Measurements from ENCODE around the gene BRD1.

Gene BRD1

GRCh38 chr22:49800408-49801238 lies 27.1 kb downstream of the BRD1 start:
- no peak for DNase-seq

DNA sequence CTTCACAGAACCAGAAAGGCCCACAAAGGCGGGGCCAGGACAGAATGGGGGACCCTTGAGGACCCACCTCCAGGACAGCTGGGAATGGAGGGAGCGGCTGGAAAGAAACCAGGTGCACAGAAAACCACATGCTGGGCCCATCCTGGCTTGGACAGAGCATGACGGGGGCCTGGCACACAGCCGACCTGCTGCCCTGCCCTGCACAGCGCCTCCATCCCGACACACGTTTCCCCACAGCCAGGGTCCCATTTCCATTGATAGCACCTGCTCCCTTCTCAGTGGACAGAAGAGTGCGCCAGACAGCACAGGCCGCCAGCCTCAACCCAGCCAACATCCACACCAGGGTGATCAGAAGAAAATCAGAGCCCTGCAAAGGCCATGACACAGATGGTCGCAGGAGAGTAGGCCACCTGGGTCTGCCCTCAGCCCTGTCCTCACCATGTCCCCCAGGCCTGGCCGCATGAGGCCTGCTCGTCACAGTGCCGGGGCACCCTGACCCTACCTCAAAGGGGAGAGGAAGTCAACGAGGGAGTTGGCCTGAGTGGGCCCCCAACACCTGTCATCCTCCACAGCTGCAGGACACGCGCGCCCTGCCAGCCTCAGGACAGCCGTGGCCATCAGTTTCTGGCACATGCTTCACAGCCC lies 28.1 kb downstream of the BRD1 start:
- no peak for DNase-seq

DNA sequence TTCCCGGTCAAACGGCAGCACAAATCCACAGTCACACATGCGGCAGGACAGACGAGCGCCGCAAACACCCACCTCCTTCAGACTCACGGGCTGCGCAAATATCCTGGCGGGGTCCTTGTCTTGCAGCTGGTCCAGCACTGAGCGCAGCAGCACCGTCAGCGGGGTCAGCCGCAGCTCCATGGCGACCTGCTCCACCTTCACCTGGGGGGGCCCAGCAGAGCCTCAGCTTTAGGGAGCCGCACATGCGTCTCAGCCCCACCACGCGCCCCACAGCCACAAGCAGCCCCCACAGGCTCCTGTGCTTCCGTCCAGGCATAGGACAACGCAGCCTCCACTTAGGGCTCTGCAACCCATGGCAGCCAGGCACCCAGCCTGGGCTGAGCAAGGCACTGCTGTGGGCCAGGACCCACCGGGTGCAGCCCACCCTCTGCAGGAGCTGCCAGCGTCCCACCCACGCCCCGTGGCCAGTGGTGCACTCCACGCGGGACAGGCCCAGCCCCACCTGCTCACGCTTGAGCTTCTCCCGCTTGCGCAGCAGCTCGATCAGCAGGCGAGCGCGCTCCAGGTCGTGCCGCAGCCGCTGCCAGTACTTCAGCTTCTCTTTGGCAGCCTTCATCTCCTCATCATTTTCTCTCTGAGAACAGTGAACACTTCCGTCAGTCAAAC lies 29.1 kb downstream of the BRD1 start:
- DNase-seq = no peak

DNA sequence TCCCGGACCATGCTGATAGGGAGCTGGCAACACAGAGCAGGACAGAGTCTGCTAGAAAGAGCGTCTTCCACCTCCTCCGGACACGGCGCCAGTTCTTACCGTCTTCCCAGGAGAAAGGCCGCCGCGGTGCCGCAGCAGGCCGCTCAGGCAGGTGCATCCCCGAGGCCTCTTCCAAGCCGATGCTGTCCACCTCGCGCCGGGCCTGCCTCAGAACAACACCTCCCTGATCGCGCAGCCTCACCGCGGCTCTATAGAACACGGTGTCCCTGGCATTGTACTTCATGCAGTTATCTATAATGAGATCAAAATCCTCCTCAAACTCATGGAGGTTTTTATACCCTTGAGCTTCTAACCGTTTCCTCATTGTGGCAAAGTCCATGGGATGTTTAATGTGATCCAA lies 30.0 kb downstream of the BRD1 start:
- DNase-seq = no peak

DNA sequence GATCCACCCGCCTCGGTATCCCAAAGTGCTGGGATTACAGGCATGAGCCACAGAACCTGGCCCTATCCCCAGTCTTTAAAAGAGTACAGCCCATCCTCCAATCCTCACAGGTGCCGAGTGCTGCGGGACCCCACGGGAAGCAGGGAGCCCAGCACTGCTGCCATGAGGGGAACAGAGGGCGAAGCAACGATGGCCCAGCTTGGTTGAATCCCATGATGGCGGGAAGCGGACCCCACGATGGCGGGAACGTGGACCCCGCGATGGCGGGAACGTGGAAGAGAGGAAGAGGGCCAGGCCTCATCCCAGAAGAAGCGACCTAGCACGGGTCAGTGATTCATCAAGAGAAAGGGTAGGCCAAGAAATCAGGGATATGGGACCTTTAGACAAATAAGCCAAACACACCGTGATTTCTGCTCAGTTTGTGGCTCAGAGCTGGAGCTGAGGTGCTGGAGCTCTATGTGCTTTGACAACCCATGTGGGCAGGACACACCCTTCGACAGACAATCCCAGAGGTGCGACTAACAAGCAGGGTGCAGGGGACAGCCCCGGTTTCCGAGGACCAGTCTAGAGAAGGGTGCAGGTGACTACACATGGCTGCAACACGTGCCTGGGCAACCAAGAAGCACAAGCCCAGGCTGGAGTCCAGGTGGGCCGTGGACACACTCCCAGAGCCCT lies 30.9 kb downstream of the BRD1 start:
- no peak for DNase-seq

DNA sequence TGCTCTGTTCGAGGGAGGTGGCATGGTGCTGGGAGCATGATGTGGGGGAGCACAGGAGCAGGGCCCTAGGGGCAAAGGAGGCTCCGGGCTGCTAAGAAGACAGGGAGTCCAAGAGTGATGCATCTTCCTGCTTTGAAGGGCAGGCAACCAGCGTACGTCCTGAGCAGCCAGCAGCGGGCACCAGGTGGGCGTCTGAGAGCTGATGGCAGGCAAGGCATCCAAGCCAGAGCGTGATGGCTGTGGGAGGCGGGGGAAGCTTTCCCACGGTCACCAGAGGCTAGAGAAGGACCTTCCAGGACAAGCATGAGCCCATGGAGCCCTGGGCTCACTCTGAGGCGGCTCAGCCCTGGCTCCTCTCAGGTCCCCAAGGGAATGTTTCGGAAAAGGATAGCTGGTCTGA lies 32.2 kb downstream of the BRD1 start:
- no peak for DNase-seq

DNA sequence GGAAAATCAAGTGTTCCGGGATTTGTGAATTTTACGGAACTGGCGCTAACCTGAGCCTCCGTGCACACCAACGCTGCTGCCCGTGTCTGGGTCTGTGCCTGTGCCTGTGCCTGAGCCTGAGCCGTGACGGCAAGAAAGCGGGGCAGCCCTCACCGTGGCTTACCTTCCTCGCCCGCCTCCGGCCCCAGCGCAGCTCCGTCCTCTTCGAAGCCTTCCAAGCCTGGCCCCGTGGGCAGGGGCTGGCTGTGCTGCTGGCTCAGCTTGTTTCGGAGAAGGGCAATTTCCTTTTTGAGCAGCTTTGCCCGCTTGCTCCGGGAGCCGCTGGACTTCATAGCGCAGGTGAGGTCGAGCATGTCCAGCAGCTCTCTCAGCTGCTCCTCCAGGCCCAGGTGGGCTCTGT lies 33.8 kb downstream of the BRD1 start:
- no peak for DNase-seq

DNA sequence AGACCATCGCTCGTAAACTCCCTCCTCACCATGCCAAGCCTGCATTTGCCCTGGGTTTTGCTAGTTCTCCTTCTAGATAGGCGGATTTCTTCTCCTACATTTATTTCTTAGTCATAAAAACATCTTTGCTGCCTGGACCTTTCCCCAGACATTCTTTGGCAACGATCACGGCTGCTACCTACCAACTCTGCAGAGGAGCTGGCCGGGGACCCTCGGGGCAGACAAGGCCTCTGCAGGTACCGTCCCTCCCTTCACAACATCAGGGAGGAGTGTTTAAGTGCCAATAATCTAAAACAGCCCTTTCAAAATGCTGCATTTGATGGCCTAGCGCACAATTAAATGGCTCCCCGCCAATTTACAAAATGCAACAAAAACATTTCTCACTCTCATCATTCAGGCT lies 34.4 kb downstream of the BRD1 start:
- no peak for DNase-seq

- no peak for DNase-seq
These were observed 35.6 kb downstream of the BRD1 start for GRCh38 chr22:49792107-49792506.

- no peak for DNase-seq
These were observed 36.0 kb downstream of the BRD1 start for GRCh38 chr22:49791682-49792081.

DNA sequence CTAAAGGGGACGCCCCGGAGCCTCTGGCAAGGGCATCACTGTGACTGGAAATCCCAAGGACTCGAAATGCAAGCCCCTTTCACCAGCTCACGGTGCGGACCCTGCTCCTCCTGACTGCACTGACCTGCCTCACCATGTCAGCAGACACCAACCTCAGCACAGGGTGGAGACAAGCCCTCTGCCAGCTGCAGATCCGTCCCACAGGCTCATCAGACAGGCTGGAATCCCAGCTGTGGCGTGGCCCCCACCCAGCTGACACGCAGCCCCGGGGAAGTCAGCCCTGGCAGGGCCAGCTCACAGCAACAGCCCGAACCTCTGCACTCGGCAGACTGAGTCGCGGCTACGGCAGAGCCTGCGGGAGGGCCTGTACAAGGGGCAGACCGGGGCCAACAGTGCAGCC lies 36.8 kb downstream of the BRD1 start:
- no peak for DNase-seq

DNA sequence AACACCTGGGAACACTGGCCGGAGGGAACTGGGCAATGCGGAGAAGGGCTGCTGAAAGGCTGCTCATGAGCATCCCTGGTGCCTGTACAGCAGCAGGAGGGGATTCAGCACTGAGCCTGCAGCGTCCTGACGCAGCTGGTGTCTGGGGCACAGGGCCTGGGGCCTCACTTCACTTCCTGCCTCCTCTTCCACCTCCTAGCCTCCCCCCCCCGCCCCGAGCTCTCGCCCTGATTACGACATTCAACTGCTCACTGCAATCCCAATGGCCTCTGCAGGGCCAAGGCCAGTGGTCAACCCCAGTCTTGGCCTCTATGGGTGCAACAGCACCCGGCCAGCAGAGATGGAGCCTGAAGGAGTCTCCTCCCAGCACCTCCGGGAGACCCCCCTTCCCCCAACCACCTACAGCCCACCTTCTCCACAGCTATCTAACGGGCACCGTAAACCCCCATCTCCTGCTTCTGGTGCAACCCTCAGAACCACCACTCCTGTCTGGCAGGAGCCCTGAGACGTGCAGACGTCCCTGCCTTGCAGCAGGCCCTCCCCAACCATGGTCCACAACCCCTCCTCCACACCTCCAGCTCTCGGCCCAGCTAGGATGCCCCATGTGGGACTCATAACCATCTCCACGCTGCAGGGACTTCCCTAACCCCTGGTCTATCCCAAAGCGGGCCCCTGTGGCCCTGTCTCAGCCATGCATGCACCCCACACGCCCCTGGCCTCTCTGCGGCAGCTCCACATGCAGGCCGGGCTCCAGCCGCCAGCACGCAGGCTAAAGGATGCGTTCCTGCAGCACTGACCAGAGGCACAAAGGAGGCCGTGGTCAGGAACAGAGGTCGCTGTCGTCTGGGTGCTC lies 38.2 kb downstream of the BRD1 start:
- DNase-seq = no peak

DNA sequence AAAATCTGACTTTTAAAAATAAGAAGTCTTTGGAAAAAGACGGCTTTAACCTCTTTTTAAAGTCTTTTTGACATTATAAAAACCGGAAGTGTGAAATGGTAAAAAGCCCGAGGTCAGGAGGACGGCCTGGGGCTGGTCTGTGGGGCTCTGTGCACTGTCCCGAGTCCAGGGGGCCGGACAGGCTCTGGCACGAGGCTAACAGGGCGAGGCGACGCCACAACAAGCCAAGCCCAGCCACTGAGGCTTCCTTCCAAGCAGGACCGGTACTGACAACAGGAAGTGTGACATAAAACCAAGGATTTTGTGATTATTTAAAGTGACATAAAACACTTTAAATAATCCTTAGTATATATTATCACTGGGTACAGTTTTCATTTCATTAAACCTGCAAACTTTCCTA lies 39.2 kb downstream of the BRD1 start:
- DNase-seq = no peak

GRCh38 chr22:49787861-49788260 lies 39.8 kb downstream of the BRD1 start:
- DNase-seq = no peak

DNA sequence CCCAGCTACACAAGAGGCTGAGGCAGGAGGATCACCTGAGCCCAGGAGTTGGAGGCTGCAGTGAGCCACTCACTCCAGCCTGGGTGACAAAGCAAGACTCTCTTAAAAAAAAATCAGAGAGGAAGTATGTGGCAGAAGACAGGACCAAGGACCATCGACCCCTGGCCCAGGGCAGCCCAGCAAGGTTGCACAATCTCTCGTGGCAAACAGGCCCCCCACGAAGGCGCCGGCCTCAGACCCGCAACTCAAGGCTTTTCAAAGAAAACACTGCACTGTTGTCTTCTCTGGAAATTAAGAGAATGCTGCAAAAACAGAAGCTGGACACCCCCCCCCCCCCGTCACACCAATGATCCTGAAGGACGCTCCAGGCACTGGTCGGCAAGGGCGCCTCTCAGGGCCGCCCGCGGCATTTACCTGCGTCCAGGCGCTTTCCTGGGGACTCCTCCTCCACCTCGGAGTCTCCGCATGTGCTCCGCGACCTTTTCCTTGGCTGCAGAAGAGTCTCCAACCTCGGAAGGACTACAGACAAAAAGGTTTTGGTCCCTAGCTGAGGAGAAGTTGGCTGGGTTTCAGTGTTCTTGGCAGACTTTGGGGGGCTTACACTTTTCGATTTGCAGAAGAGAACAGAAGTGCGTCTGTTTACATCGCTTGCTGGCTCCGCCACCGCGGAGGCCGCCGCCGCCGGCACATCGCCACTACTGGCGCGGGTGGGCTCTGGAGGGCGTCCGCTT lies 40.5 kb downstream of the BRD1 start:
- no peak for DNase-seq

DNA sequence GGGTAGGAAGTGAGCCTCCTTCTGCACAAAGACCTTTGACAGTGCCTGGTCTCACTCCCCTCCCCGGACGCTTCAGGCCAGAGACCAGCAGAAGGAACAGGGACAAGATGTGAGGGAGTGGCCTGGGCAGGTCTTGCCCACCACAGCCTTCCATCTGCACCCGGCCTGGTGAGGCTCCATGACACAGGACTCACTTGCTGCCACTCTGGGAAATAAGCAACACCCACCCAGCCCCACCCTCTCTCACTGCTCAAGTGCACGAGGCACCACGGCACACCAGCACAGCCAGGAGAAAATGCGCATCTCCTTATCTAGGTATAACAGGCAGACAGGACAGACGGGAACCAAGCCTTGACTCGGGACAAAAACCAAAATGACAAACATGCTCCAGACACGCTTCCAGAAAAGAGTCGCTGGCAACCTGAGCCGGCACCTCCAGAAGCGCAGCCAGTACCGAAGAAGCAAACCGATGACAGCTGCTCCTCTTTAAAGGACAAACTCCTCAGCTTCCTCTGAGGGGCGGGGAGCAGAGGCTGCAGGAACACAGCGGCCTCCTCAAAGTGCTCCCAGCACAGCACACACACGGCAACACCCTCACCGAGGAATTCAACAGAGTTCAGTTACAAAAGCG lies 41.7 kb downstream of the BRD1 start:
- DNase-seq = no peak

DNA sequence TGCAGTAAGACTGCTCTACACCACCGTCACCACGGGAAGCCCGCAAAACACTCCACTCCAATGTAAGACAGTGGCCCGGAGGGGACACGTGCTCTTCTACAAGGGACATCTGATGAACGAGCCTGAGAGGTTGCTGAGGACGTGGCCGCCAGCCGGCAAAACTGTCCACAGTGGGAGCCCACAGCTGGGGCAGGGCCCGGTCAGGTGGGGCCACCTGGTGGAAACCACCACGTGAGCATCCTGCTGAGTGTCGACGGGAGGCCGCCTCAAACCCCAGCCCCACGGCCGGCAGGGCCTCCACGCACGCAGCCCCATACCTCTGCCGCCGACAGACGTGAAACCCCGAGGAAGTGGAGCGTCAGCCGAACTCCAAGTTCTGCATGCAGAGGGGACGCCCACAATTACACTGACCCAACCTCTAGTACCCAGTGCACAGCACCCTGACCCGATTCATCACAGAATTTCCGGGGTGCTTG lies 42.6 kb downstream of the BRD1 start:
- DNase-seq = no peak

DNA sequence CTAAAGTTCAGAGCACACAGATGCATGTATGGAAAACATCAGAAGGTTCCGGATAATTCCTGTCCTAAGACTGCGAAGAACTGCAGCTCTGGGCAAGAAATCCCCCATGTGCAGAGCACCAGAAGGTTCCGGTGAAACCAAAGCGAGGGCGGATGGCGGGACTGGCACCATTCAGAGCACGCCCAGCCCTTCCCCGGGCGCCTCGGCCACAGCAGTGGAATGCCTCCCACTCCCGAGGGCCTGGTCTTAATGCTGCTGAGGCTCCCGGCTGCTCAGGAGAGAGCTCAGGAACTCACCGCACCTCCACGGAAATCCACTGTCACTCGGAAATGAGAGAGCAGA lies 43.1 kb downstream of the BRD1 start:
- DNase-seq = no peak

- no peak for DNase-seq
These were observed 43.6 kb downstream of the BRD1 start for GRCh38 chr22:49783926-49784629.

- no peak for DNase-seq
These were observed 44.5 kb downstream of the BRD1 start for GRCh38 chr22:49783036-49783746.
